Fibroblast of mammary gland (primary cell): ENCODE data around the gene CEP20.

ENCODE experiments used
- DNase-seq: peaks from one replicate; pipeline ENCODE4 v3.0.0-alpha.2; 2010; ENCODE audit warnings: low read depth
- H3K4me3 ChIP-seq: 2 replicates; pipeline ENCODE4 v1.5.1; 2011; ENCODE audit warnings: low read depth, mild to moderate bottlenecking, low read length, moderate library complexity; ENCODE audit not compliant: control insufficient read depth
- CTCF ChIP-seq: conservative IDR thresholded peaks from 2 replicates; pipeline ENCODE4 v1.5.1; 2011; ENCODE audit warnings: low read depth, low read length, inconsistent platforms; ENCODE audit not compliant: control insufficient read depth, insufficient read depth

Gene CEP20

GRCh38 chr16:15879255-15879811 is 9.1 kb downstream of the CEP20 start:
- H3K4me3 ChIP-seq, result no peak overlapping the region
- TF ChIP-seq CTCF, result no peak
- peak; percentile 95 for DNase-seq

- H3K4me3 ChIP-seq, result no peak overlapping the region
- no peak for DNase-seq
- TF ChIP-seq CTCF, result no peak
Observed at GRCh38 chr16:15876503-15876902, 11.9 kb downstream of the CEP20 start.

- DNase-seq, result peak; percentile 85
- TF ChIP-seq CTCF, result peak; percentile 91
- no peak overlapping the region for H3K4me3 ChIP-seq
Observed at GRCh38 chr16:15874745-15875314, 13.6 kb downstream of the CEP20 start.

- H3K4me3 ChIP-seq, result no peak overlapping the region
- no peak for TF ChIP-seq CTCF
- DNase-seq, result no peak
Observed at GRCh38 chr16:15873737-15874136, 14.7 kb downstream of the CEP20 start.

- H3K4me3 ChIP-seq, result no peak overlapping the region
- no peak for DNase-seq
- TF ChIP-seq CTCF, result no peak
Observed at GRCh38 chr16:15873301-15873700, 15.1 kb downstream of the CEP20 start.

- H3K4me3 ChIP-seq, result no peak overlapping the region
- DNase-seq, result no peak
- no peak for TF ChIP-seq CTCF
Observed at GRCh38 chr16:15870011-15870410, 18.4 kb downstream of the CEP20 start.
